GM12878 (cell line): ENCODE results near the gene DLG4.

Experiments
- CTCF ChIP-seq, 3 experiments: IDR thresholded peaks in 2 of 3; conservative IDR thresholded peaks in 1 of 3; 2 replicates each; pipeline ENCODE4 v1.5.1; 2011; ENCODE audit warnings: low read depth in 3 of 3, low read length in 3 of 3, mild to moderate bottlenecking in 3 of 3, control low read depth in 2 of 3, moderate library complexity in 2 of 3, inconsistent platforms in 1 of 3, mixed read lengths in 1 of 3; ENCODE audit not compliant: control insufficient read depth in 2 of 3, insufficient read depth in 1 of 3; ENCODE audit errors: extremely low read depth in 1 of 3
- POLR2A ChIP-seq: IDR thresholded peaks from 2 replicates; pipeline ENCODE4 v1.6.1; 2011; ENCODE audit warnings: low read depth, mild to moderate bottlenecking, low read length
- POLR2AphosphoS5 ChIP-seq: IDR thresholded peaks from 2 replicates; pipeline ENCODE4 v1.6.1; 2011; ENCODE audit warnings: mild to moderate bottlenecking, low read length, inconsistent platforms
- RCOR1 ChIP-seq: conservative IDR thresholded peaks from 2 replicates; pipeline ENCODE4 v1.6.1; 2012; ENCODE audit warnings: low read depth, low read length, improper control_type of control experiment
- TARDBP ChIP-seq: IDR thresholded peaks from 2 replicates; pipeline ENCODE4 v1.6.1; 2016; ENCODE audit warnings: borderline replicate concordance

GRCh38 chr17:7137171-7137943, 82.3 kb downstream of the DLG4 start:
- TF ChIP-seq CTCF (IDR thresholded peaks at IDR 0.05 in 2 of 3, conservative IDR thresholded peaks at IDR 0.05 in 1 of 3; ENCODE audit: control insufficient read depth in 2 of 3, extremely low read depth in 1 of 3, insufficient read depth in 1 of 3, low read depth in 3 of 3, low read length in 3 of 3) (no peak), POLR2A (no peak), TARDBP (no peak), RCOR1 (no peak), POLR2AphosphoS5 (no peak)
